Measurements from ENCODE around the gene RCSD1.

DNA sequence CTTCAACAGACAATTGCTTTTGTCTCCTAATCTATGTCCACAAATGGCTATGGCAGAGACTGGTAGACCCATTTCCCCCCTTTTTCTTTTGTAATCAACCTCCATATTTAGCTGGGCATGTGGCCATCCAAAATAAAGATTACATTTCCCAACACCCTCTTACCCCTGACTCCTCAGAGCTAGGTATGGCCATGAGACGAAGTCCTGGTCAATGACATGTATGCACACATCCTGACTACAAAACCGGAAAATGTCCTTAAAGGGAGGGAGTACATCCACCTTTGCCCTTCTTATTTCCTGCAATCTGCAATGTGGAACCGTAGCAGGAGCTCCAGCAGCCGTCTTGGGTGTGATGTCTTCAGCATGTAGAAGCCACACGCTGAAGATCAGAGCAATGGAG lies 36.2 kb upstream of the RCSD1 start:
- TF ChIP-seq POLR2AphosphoS5 (IDR thresholded peaks at IDR 0.05) (no peak), EP300 (IDR thresholded peaks at IDR 0.05) (no peak)
- TF ChIP-seq, protein P1, sequence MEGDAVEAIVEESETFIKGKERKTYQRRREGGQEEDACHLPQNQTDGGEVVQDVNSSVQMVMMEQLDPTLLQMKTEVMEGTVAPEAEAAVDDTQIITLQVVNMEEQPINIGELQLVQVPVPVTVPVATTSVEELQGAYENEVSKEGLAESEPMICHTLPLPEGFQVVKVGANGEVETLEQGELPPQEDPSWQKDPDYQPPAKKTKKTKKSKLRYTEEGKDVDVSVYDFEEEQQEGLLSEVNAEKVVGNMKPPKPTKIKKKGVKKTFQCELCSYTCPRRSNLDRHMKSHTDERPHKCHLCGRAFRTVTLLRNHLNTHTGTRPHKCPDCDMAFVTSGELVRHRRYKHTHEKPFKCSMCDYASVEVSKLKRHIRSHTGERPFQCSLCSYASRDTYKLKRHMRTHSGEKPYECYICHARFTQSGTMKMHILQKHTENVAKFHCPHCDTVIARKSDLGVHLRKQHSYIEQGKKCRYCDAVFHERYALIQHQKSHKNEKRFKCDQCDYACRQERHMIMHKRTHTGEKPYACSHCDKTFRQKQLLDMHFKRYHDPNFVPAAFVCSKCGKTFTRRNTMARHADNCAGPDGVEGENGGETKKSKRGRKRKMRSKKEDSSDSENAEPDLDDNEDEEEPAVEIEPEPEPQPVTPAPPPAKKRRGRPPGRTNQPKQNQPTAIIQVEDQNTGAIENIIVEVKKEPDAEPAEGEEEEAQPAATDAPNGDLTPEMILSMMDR (IDR thresholded peaks at IDR 0.05) = no peak

Measured in stomach (tissue), 4 donors.